ENCODE data around the gene PNKP. TPM values are rescaled to one million over a fixed set of nuclear protein-coding genes. Genes with fewer than 3 reads are reported as not detected.

Gene PNKP
- total RNA-seq, 1 donor from 2014 or later, result 83.2 TPM

- ATAC-seq, result no peak
- Histone ChIP-seq H3K36me3 (peaks cover 72% of the 10 kb centered on the region), H3K4me1 (peaks cover under 1% of the 10 kb centered on the region), H3K27me3 (no peaks in the 10 kb centered on the region), H3K27ac (no peak overlapping the region), H3K4me3 (no peak overlapping the region), H3K9me3 (no peaks in the 10 kb centered on the region)
- DNase-seq, result no peak
- no peak for TF ChIP-seq CTCF (IDR thresholded peaks at IDR 0.05)
- intact Hi-C loops (cut with DNase I), result no loop called here
Measured at GRCh38 chr19:49860336-49861102, 6.9 kb downstream of the PNKP start.

DNA sequence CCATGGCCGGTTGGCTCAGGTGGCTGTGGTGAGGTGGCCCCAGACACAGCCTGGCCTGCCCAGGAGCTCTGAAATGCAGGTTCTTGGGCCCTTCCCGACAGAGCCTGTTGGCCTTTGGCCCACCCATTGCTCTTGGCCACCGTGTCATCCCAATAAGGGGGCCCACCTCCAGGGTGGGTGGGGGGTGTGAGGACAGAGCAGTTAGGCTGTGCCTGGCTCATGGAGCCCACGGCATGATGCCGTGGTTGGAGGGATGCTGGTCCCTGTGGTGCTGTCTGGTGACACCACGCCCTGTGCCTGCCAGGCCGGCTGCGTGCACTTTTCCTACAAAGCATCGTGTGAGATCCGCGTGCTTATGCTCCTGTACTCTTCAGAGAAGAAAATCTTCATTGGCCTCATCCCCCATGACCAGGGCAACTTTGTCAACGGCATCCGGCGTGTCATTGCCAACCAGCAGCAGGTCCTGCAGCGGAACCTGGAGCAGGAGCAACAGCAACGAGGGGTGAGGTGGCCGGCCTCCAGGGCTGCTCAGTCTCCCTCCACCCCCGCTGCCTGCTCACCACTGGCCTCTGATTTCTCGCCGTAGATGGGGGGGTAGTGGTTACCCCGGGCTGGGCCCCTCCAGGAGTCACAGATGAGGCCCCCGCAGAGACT is 7.6 kb downstream of the PNKP start:
- no peak for DNase-seq
- H3K36me3 ChIP-seq, result peaks cover 76% of the 10 kb centered on the region

DNA sequence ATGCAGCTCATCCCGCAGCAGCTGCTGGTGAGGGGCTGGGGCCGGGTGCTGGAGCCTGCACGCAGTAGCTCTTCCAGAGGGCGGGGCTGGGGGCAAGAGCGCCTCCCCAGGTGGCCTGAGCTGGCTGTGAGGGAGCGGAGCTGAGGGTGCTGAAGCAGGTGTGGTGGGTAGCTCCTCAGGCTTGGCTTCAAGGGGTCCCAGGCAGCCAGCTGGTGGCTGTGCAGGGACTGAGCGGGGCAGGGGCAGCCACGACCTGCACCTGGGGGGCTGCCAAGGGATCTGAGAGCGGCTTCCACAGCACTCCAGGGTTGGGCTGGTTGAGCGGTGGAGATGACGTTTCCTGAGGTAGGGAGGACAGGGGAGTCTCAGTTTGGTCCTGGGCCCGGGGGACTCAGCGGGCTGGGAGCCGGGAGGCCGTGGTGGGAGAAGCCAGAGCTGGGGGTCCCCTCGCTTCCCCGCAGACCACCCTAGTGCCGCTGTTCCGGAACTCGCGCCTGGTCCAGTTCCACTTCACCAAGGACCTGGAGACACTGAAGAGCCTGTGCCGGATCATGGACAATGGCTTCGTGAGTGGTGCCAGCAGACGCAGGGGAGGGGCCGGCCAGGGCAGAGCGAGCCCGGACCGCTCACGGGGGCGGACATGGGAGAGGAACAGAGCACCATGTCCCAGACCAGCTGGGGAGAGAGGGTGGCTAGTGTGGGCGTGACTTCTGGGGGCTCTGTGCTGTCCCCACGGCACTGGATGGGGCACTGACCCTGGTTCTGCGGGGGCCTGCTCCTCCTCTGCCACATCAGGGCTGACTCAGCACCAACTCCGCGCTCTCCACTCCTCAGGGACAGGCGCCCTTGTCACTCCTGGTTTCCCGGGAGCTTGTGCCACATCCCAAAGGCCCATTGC is 9.0 kb downstream of the PNKP start:
- Histone ChIP-seq H3K9me3 (no peaks in the 10 kb centered on the region), H3K27ac (no peak overlapping the region), H3K27me3 (no peaks in the 10 kb centered on the region), H3K4me3 (no peak overlapping the region), H3K36me3 (peaks cover 67% of the 10 kb centered on the region), H3K4me1 (no peaks in the 10 kb centered on the region)
- no peak for DNase-seq
- no peak for ATAC-seq
- no peak for TF ChIP-seq CTCF (IDR thresholded peaks at IDR 0.05)
- intact Hi-C loops (cut with DNase I), result no loop called here

More for the DNA sequence above, 7.6 kb downstream of the PNKP start:
- ATAC-seq, result no peak
- intact Hi-C loops (cut with DNase I), result no loop called here
- Histone ChIP-seq H3K4me1 (no peaks in the 10 kb centered on the region), H3K9me3 (no peaks in the 10 kb centered on the region), H3K4me3 (no peak overlapping the region), H3K27ac (no peak overlapping the region), H3K27me3 (no peaks in the 10 kb centered on the region)
- no peak for TF ChIP-seq CTCF (IDR thresholded peaks at IDR 0.05)

DNA sequence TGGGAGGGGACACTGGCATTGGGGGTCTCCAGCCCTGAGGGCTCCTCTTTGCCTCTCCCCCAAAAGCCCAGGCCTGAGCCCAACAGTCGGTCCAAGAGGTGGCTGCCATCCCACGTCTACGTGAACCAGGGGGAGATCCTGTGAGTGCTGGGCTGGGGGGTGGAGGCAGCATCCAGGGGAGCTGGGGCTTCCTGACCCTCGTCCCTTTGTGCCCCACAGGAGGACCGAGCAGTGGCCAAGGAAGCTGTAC is 9.6 kb downstream of the PNKP start:
- intact Hi-C loops (cut with DNase I), result no loop called here
- peak; percentile 63 for DNase-seq
- no peak overlapping the region for H3K4me3 ChIP-seq
- peaks cover 62% of the 10 kb centered on the region for H3K36me3 ChIP-seq
- H3K27ac ChIP-seq, result no peak overlapping the region
- no peaks in the 10 kb centered on the region for H3K27me3 ChIP-seq
- peaks cover 3% of the 10 kb centered on the region for H3K4me1 ChIP-seq
- no peaks in the 10 kb centered on the region for H3K9me3 ChIP-seq
- ATAC-seq, result no peak
- no peak for TF ChIP-seq CTCF (IDR thresholded peaks at IDR 0.05)

DNA sequence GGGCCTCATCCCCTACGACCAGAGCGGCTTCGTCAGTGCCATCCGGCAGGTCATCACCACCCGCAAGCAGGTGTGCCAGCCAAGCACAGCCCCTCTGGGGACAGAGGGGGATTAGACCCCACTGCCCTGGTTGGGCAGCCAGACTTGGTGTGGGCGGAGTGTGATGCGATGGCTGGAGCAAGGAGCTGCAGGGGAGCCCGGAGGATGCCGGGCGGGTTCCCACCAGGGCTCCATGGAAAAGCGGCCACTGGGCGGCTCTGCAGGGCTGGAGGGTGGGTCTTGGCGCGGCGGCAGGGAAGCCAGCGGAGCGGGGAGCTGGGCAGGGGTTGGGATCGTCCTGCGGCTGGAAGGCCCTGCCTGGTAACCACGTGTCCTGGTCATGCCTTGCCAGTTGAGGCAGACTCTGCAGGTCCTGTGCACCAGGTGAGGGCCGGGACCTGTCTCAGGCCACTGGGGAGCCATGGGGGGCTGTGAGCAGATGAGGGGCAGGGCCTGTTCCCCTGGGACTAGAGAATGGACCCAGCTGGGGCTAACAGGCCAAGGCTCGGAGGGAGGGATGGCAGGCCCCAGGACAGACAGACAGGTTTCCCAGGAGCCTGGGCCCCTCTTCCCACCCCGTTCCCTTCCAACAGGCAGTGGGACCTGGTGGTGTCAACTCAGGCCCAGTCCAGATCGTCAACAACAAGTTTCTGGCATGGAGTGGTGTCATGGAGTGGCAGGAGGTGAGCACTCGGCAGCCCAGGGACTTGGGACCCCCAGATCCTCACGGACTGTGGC is 10.1 kb downstream of the PNKP start:
- Histone ChIP-seq H3K27me3 (no peaks in the 10 kb centered on the region), H3K36me3 (peaks cover 61% of the 10 kb centered on the region), H3K9me3 (no peaks in the 10 kb centered on the region), H3K4me3 (no peak overlapping the region), H3K27ac (no peak overlapping the region), H3K4me1 (peaks cover 8% of the 10 kb centered on the region)
- ATAC-seq (no peak), DNase-seq (peak; percentile 61)
- TF ChIP-seq CTCF (IDR thresholded peaks at IDR 0.05), result no peak
- intact Hi-C loops (cut with DNase I), result no loop called here
